Ovary (tissue), 3 donors: Measurements from ENCODE around the gene BOLA3.

Source experiments
- CTCF ChIP-seq, 3 donors: fragments of 450-650 bp in 2 of 3; fragments of 200-600 bp in 1 of 3; IDR thresholded peaks; one replicate each; pipeline versions ENCODE4 v1.5.1 to v1.8.0; 2016 to 2022; ENCODE audit warnings: antibody characterized with exemption in 3 of 3, mild to moderate bottlenecking in 1 of 3
- EP300 ChIP-seq: sonication (generic); formaldehyde crosslinking; IDR thresholded peaks from one replicate; pipeline ENCODE4 v1.6.1; 2017; ENCODE audit warnings: antibody characterized with exemption
- POLR2A ChIP-seq: fragments of 450-650 bp; IDR thresholded peaks from one replicate; pipeline ENCODE4 v1.6.1; 2017; ENCODE audit warnings: antibody characterized with exemption, mild to moderate bottlenecking, moderate library complexity
- donor health status: DM: no; HTN: no; CAD: no.

DNA sequence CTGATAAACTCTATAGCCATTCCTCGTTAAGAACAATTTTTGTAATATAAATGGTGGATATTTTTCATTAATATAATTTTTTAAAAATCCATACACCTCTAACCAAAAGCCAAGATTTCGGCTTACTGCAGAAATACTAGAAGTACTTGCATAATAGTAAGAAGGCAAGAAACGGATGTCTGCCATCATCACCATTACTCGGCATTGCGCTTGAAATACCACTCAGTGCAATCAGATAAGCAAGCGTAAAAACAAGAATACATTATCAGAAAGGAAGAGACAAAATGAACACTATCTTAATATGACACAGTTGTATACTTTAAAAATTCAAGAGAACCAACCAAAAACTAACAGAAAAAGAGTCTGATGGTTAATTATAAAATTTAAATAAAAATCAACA lies 15.2 kb upstream of the BOLA3 start:
- no peak for TF ChIP-seq POLR2A
- TF ChIP-seq CTCF (IDR thresholded peaks at IDR 0.05): no peak
- TF ChIP-seq EP300: no peak
